Hippocampal formation (tissue), 2 donors: ENCODE data around the gene SLC16A6.
"Not testable (repeated sequence)": the region's sequence is repeated elsewhere in the genome, so short reads cannot be mapped to it uniquely, and the experiment has no call there.

Source experiments
- DNase-seq, 2 donors: peaks; one replicate each; lab custom pipeline; 2025; lab: John Stamatoyannopoulos, UW

SLC16A6 gene

DNA sequence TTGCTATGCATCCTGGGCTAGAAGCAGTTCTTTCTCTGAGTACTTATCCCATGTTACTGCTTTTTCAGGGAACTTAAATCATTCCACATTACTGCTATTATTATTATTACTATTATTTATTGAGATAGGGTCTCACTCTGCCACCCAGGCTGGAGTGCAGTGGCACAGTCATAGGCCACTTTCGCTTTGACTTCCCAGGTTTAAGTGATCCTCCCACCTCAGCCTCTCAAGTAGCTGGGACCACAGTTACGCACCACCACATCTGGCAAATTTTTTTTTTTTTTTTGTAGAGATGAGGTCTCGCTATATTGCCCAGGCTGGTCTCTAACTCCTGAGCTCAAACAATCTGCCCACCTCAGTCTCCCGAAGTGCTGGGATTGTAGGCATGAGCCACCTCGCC is 71.5 kb downstream of the SLC16A6 start:
- not testable (repeated sequence) for DNase-seq
